Muscle layer of colon (tissue), 2 donors: ENCODE measurements around the gene SUMO3.

Experiments used
- H3K27ac ChIP-seq: one replicate; pipeline ENCODE4 v1.7.0; 2013; ENCODE audit warnings: low read depth, mild to moderate bottlenecking, low read length, moderate library complexity
- H3K27me3 ChIP-seq, 2 donors: one replicate each; pipeline ENCODE4 v1.7.0; 2013; ENCODE audit warnings: low read length in 2 of 2, mild to moderate bottlenecking in 2 of 2; ENCODE audit not compliant: insufficient read depth in 2 of 2, control insufficient read depth in 1 of 2
- H3K36me3 ChIP-seq: one replicate; pipeline ENCODE4 v1.7.0; 2013; ENCODE audit warnings: mild to moderate bottlenecking, low read length; ENCODE audit not compliant: insufficient read depth
- H3K4me1 ChIP-seq: one replicate; pipeline ENCODE4 v1.7.0; 2013; ENCODE audit warnings: mild to moderate bottlenecking, low read length; ENCODE audit not compliant: insufficient read depth
- H3K4me3 ChIP-seq, 2 donors: one replicate each; pipeline ENCODE4 v1.7.0; 2013; ENCODE audit warnings: low read length in 2 of 2, low read depth in 1 of 2, mild to moderate bottlenecking in 1 of 2, moderate library complexity in 1 of 2
- H3K9ac ChIP-seq: one replicate; pipeline ENCODE4 v1.7.0; 2013; ENCODE audit warnings: low read length
- H3K9me3 ChIP-seq: one replicate; pipeline ENCODE4 v1.7.0; 2013; ENCODE audit warnings: mild to moderate bottlenecking, low read length
- donor health status: abdominal sarcoma.
- donor health status: Adenocarcinoma of cecum.

The SUMO3 gene

GRCh38 chr21:44845418-44846223 is 27.8 kb upstream of the SUMO3 start:
- peaks cover 16% of the 10 kb centered on the region for H3K36me3 ChIP-seq
- peaks cover 0 to 12% of the 10 kb centered on the region in 2 donors for H3K27me3 ChIP-seq
- H3K9ac ChIP-seq = no peak overlapping the region
- peak overlapping the region; percentile 31 to 56 for H3K4me3 ChIP-seq
- peak overlapping the region; percentile 4 for H3K27ac ChIP-seq
- peaks cover 16% of the 10 kb centered on the region for H3K4me1 ChIP-seq
- H3K9me3 ChIP-seq = no peaks in the 10 kb centered on the region

DNA sequence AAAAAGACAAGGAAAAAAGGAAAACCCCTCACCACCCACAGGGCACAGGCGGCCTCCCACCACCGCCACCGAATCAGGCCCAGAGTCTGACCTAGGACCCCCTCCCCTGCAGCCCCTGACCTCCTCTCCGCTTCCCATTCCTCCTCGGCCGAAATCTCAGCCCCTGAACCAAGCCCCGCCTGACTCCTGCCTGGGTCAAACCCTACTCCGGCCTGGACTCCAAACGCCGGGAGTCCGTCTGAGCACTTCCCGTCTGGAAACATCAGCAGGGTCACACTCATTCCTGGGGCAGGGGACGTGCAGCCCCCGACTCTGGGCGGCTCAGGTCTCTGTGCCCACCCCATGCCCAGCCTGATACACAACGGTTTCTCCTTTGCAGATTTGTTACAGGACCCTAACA is 26.4 kb upstream of the SUMO3 start:
- Histone ChIP-seq H3K4me3 (no peak overlapping the region), H3K9me3 (no peaks in the 10 kb centered on the region), H3K36me3 (peaks cover 2% of the 10 kb centered on the region), H3K27ac (no peak overlapping the region), H3K27me3 (peaks cover 0 to 12% of the 10 kb centered on the region in 2 donors), H3K4me1 (peaks cover 16% of the 10 kb centered on the region), H3K9ac (no peak overlapping the region)

DNA sequence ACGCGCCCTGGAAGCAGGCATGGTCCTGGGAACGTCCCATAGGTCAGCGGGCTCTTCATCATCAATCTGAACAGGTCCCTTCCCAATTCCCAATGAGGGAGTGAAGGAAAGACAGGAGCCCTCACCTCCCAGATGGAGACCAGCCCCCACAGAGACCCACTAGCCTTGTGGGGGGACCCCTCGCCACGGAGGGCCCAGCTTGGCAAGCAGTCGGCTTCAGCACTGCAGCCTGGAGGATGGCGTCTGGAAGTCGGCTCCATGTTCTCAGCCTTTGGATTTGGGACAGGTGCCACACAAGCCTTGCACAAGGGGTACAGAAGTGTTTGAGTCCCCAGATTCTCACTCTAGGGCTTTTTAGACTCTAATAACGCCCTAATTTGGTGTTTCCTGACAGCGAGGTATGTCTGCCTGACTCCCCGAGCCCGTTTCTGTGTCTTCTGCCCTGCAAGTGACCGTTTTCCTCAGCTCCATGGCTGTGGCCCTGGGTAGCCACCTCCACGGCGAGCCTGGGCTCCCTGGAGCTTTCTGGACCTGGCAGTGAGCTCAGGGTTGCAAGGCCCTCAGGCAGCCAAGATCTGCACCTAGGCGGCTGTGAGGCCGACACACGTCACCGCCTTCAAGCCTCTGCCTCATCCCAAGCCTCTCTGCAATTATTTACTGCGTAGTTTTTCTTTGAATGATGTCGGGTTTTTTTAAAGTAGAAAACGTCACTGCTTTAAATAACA is 25.0 kb upstream of the SUMO3 start:
- Histone ChIP-seq H3K9me3 (no peaks in the 10 kb centered on the region), H3K9ac (no peak overlapping the region), H3K4me1 (peaks cover 16% of the 10 kb centered on the region), H3K36me3 (no peaks in the 10 kb centered on the region), H3K27ac (no peak overlapping the region), H3K4me3 (no peak overlapping the region), H3K27me3 (peaks cover 0 to 12% of the 10 kb centered on the region in 2 donors)

DNA sequence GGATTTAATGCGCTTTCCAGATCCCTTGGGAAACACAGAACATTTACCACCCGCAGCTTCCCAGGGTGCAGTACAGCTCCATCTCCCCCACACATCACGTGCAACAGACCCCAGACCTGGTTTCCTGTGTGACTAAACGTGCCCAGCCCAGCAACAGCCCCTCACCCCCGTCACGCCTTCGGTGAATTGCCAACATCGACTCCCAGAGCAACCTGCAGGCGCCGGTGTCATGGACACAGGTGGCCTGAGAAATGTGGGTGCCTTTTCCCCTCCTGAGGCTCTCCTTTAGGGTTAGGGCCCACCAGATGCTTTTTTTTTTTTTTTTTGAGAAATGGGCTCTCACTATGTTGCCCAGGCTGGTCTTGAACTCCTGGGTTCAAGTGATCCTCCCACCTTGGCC is 24.2 kb upstream of the SUMO3 start:
- Histone ChIP-seq H3K27ac (no peak overlapping the region), H3K4me1 (peaks cover 16% of the 10 kb centered on the region), H3K4me3 (no peak overlapping the region), H3K36me3 (no peaks in the 10 kb centered on the region), H3K9me3 (no peaks in the 10 kb centered on the region), H3K9ac (no peak overlapping the region), H3K27me3 (peaks cover 0 to 12% of the 10 kb centered on the region in 2 donors)

- peaks cover 0 to 11% of the 10 kb centered on the region in 2 donors for H3K27me3 ChIP-seq
- H3K36me3 ChIP-seq = no peaks in the 10 kb centered on the region
- no peaks in the 10 kb centered on the region for H3K9me3 ChIP-seq
- peaks cover 6% of the 10 kb centered on the region for H3K4me1 ChIP-seq
- no peak overlapping the region for H3K9ac ChIP-seq
- no peak overlapping the region for H3K4me3 ChIP-seq
- H3K27ac ChIP-seq = no peak overlapping the region
Measured at GRCh38 chr21:44840771-44841170, 22.9 kb upstream of the SUMO3 start.

DNA sequence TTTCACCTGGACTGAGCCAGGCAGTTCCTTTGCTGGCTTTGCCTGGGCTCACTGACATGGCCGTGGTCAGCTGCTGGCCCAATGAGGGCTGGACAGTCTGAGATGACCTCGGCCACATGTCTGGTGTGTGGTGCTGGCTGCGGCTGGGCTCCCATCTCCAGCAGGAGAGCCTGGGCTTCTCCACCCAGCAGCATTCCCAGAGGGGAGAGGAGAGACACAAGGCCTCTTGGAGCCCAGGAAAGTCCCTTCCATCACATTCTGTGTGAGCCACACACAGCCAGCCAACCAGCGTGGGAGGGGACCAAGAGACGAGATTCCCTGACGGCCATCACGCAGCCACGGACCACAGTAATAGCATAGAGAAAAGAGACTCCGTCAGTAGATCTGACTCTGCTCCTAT is 21.1 kb upstream of the SUMO3 start:
- Histone ChIP-seq H3K27me3 (peaks cover 0 to 5% of the 10 kb centered on the region in 2 donors), H3K27ac (no peak overlapping the region), H3K4me1 (no peaks in the 10 kb centered on the region), H3K36me3 (no peaks in the 10 kb centered on the region), H3K4me3 (no peak overlapping the region), H3K9ac (no peak overlapping the region), H3K9me3 (no peaks in the 10 kb centered on the region)

DNA sequence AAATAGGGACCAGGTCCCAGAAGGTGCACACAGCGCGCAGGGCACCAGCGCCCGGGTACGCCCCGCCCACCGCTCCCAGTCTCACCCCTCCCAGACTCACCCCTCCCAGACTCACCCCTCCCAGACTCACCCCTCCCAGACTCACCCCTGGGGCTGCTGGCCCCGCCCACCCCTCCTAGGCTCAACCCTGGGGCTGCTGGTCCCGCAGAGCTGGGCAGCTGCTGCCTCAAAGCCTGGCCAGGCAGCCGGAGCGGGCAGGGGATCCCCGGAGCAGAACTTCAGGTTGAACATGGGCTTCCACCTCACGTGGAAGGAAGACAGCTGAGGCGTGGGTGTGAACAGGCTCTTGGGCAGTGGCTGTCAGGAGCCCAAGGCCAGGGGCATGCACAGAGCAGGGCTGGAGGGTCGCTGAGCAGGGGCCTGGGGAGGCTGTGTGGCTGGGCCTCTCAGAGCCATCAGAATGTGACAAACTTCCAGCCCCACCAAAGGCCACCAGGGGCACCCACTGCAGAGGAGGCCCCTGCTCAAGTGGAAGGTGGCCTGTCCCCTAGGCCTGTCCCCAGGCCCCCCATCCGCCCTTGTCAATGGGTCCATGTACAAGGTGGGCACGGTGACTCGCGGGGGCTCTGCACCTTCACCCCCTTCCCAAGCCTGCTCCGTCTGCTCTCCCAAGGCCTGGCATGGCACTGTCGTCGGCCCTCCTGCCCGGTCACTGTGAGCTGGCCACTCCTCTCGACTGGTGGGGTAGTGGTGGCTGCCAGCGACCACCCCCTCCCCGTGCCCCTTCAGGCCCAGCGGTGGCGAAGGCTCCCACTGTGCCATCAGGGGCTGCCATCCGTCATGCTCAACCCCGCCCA is 20.4 kb upstream of the SUMO3 start:
- no peak overlapping the region for H3K4me3 ChIP-seq
- H3K36me3 ChIP-seq = no peaks in the 10 kb centered on the region
- peaks cover 0 to 5% of the 10 kb centered on the region in 2 donors for H3K27me3 ChIP-seq
- no peaks in the 10 kb centered on the region for H3K4me1 ChIP-seq
- no peak overlapping the region for H3K9ac ChIP-seq
- no peak overlapping the region for H3K27ac ChIP-seq
- no peaks in the 10 kb centered on the region for H3K9me3 ChIP-seq

DNA sequence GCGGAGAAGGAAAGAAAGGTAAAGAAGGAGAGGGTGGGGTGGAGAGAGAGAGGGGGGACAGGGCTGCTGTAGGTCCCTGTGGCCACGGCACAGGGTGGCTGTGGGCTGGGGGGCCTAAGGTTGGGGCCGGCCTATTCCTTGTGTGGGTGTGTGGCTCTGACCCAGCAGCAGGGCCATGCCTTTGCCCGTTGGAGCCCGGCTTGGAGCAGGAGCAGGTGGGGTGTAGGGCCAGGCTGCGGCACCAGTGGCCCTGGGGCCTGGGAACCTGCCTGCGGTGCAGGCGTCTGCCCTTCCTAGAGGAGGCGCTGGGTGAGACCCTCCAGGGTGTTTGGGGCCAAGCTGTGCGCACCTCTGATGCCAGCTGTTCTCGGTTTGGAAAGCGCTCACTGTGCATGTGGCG is 19.7 kb upstream of the SUMO3 start:
- Histone ChIP-seq H3K27ac (no peak overlapping the region), H3K9me3 (no peaks in the 10 kb centered on the region), H3K9ac (no peak overlapping the region), H3K36me3 (no peaks in the 10 kb centered on the region), H3K4me1 (no peaks in the 10 kb centered on the region), H3K27me3 (peaks cover 0 to 3% of the 10 kb centered on the region in 2 donors), H3K4me3 (no peak overlapping the region)

DNA sequence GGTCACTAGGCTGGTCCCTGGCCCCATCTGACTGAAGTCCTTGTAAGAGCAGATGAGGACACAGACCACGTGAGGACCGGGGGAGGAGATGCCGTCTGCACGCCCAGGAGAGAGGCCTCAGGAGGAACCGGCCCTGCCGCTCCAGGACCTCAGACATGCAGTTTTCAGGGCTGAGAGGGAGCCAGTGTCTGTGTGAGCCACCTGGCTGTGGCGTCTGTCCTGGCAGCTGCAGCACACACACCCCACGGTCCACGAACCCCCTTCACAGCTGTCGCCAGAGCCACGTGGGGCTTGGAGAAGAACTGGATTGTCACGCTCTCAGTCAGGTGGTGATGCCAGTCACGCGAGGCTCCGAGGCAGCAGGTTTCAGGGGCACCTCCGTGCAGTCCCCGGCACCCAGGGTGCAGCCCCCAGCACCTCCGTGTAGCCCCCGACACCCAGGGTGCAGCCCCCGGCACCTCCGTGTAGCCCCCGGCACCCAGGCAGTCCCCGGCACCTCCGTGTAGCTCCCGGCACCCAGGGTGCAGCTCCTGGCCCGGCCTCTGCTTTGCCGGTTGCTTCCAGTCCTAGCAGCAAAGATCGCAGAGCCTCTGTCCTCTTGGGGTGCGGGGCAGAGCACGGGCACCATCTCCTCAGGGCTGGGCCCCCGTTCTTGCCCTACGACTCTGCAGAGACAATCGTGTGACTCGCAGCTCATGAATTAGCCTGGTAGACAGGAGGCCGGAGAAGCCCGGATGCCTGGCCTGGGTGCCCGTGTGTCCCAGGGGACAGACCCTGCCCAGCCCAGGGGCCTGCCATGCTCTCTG is 19.0 kb upstream of the SUMO3 start:
- Histone ChIP-seq H3K9me3 (no peaks in the 10 kb centered on the region), H3K9ac (no peak overlapping the region), H3K4me3 (no peak overlapping the region)

GRCh38 chr21:44836349-44836665 is 18.4 kb upstream of the SUMO3 start:
- Histone ChIP-seq H3K4me1 (no peaks in the 10 kb centered on the region), H3K27me3 (no peaks in the 10 kb centered on the region), H3K9ac (no peak overlapping the region), H3K4me3 (no peak overlapping the region), H3K9me3 (no peaks in the 10 kb centered on the region), H3K36me3 (no peaks in the 10 kb centered on the region), H3K27ac (no peak overlapping the region)

More for the DNA sequence above, 19.0 kb upstream of the SUMO3 start:
- no peaks in the 10 kb centered on the region for H3K36me3 ChIP-seq
- no peak overlapping the region for H3K27ac ChIP-seq
- H3K4me1 ChIP-seq = no peaks in the 10 kb centered on the region
- no peaks in the 10 kb centered on the region for H3K27me3 ChIP-seq

GRCh38 chr21:44835647-44835973 is 17.7 kb upstream of the SUMO3 start:
- Histone ChIP-seq H3K27me3 (no peaks in the 10 kb centered on the region), H3K4me3 (no peak overlapping the region), H3K27ac (no peak overlapping the region), H3K9ac (no peak overlapping the region), H3K9me3 (no peaks in the 10 kb centered on the region), H3K4me1 (no peaks in the 10 kb centered on the region), H3K36me3 (no peaks in the 10 kb centered on the region)
